Psoas muscle (tissue), 8 donors: ENCODE results near the gene OBSCN. TPM values are rescaled to one million over a fixed set of nuclear protein-coding genes. Genes with fewer than 3 reads are reported as not detected.

ENCODE experiments used
- ATAC-seq, 4 donors: fragments of 200-7000 bp; cut with Tn5 transposase; one replicate each; pipeline ENCODE4 v1.9.1; 2020; ENCODE audit warnings: moderate library complexity in 3 of 4, mild to moderate bottlenecking in 2 of 4
- DNase-seq, 2 donors: peaks; one replicate each; pipeline ENCODE4 v3.0.0-alpha.2; 2020
- H3K27ac ChIP-seq: fragments of 200-600 bp; one replicate; pipeline ENCODE4 v1.8.0; 2022
- H3K27me3 ChIP-seq, 3 donors: fragments of 200-600 bp in 1 of 3; one replicate each; pipeline versions ENCODE4 v1.6.1 to v1.8.0; 2013 to 2022; ENCODE audit warnings: low read length in 2 of 3, mild to moderate bottlenecking in 2 of 3, moderate library complexity in 1 of 3; ENCODE audit not compliant: insufficient read depth in 3 of 3
- H3K36me3 ChIP-seq, 2 donors: fragments of 200-600 bp in 1 of 2; one replicate each; pipeline versions ENCODE4 v1.6.1 to v1.8.0; 2013 to 2022; ENCODE audit warnings: low read depth in 1 of 2, mild to moderate bottlenecking in 1 of 2, moderate library complexity in 1 of 2; ENCODE audit not compliant: insufficient read depth in 1 of 2
- H3K4me1 ChIP-seq: fragments of 200-600 bp; one replicate; pipeline ENCODE4 v1.8.0; 2022
- H3K4me3 ChIP-seq: fragments of 200-600 bp; one replicate; pipeline ENCODE4 v1.8.0; 2022; ENCODE audit warnings: mild to moderate bottlenecking
- H3K9me3 ChIP-seq: fragments of 200-600 bp; one replicate; pipeline ENCODE4 v1.8.0; 2022
- WGBS, 3 donors: extraction: QIAGEN DNeasy Blood & Tissue Kit; methylation state at CpG; one replicate each; pipeline versions ENCODE4 v1.1.6 to v1.1.7; 2013; 5-methylcytosine and 5-hydroxymethylcytosine counted together
- intact Hi-C, 2 donors: fragments of 100-400 bp; cut with DNase I; formaldehyde crosslinking; loops; one replicate each; pipeline versions ENCODE4 v1.11.0 to v1.14.2; 2022
- polyA plus RNA-seq, 3 donors: library from polyadenylated mRNA; stranded (reverse); fragments of 200-250 nt; gene quantifications; one replicate each; pipeline ENCODE4 v1.2.3, GENCODE V29; 2013
- total RNA-seq, 4 donors: library from RNA; stranded (reverse); fragmentation: NEBNext Ultra II Directional in 2 of 4; extraction: Animal tissue kit (Norgen Biotek cat#: 25700) in 2 of 4; gene quantifications; one replicate each; pipeline versions ENCODE4 v1.2.1 to v1.2.4, GENCODE V29; 2021 to 2023
- TF ChIP-seq, protein P1 (sequence below): fragments of 200-600 bp; IDR thresholded peaks from one replicate; pipeline ENCODE4 v1.8.0; 2022; ENCODE audit warnings: antibody characterized with exemption
- donor health status: healthy with polysubstance abuse.
- donor health status: DM: no; HTN: no; CAD: no; lungs with moderate emphysema.
- donor health status: Bipolar disorder and iron deficiency.
- donor health status: healthy.
- donor health status: DM: yes; HTN: yes; CAD: no.
- donor health status: DM: no; HTN: no; CAD: no.
- donor health status: DM: no; HTN: no; CAD: no.
- donor health status: DM: yes; HTN: yes; CAD: no.

Gene OBSCN
- total and polyA plus RNA-seq, 7 donors, result 397 to 1,869 (median 1,061) TPM

DNA sequence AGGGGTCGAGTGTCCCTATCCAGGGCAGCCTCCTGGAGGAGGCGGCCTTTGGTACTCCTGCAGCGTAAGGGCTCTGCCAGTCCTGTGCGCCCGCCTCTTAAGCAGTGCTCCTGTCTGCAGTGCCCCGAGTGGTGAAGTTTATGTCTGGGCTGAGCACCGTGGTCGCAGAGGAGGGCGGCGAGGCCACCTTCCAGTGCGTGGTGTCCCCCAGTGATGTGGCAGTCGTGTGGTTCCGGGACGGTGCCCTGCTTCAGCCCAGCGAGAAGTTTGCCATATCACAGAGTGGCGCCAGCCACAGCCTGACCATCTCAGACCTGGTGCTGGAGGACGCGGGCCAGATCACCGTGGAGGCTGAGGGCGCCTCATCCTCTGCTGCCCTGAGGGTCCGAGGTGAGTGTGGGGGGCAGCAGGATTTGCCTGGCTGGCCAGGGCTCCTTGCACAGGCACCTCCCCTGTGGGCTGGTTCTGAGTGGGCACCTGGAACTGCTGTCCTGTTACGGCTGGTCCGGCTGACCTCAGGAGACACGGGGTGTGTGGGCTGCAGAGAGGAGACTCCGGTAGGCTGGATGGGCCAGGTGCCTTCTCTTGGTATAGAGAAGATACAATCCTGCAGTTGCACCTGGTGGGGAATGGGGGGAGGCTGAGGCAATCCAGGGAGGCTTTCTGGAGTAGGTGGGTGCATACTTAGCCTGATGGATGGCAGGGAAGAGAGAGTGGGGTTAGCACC lies 66.8 kb downstream of the OBSCN start:
- WGBS, 3 donors, result 86 to 91% (median 88%) methylated on average over 25 of the region's 25 CpGs
- Histone ChIP-seq H3K4me1 (peaks cover 37% of the 10 kb centered on the region), H3K36me3 (peaks cover 7 to 94% of the 10 kb centered on the region in 2 donors), H3K27me3 (no peaks in the 10 kb centered on the region), H3K4me3 (peak overlapping the region; percentile 60), H3K9me3 (no peaks in the 10 kb centered on the region), H3K27ac (peak overlapping the region; percentile 50)
- ATAC-seq (no peak), DNase-seq (peak in 1 of 2 donors; percentile 59)
- TF ChIP-seq, protein P1, sequence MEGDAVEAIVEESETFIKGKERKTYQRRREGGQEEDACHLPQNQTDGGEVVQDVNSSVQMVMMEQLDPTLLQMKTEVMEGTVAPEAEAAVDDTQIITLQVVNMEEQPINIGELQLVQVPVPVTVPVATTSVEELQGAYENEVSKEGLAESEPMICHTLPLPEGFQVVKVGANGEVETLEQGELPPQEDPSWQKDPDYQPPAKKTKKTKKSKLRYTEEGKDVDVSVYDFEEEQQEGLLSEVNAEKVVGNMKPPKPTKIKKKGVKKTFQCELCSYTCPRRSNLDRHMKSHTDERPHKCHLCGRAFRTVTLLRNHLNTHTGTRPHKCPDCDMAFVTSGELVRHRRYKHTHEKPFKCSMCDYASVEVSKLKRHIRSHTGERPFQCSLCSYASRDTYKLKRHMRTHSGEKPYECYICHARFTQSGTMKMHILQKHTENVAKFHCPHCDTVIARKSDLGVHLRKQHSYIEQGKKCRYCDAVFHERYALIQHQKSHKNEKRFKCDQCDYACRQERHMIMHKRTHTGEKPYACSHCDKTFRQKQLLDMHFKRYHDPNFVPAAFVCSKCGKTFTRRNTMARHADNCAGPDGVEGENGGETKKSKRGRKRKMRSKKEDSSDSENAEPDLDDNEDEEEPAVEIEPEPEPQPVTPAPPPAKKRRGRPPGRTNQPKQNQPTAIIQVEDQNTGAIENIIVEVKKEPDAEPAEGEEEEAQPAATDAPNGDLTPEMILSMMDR, result no peak
- intact Hi-C loops, result loop anchor here in 1 of 2 donors (5.0 kb wide), 1 partner anchor 62 kb away; no protein-coding TSS in a partner anchor

DNA sequence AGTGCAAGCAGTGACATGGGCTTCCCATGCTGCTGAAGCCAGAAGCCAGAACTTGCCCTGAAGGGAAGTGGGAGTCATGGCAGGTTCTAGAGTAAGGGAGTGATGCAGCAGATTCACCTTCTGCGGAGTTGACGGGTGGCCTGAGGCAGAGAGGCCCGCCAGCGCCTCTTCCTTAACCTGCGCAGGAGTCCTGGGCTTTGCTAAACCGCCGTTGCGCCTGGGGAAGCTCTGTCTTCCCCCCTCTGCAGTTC lies 67.3 kb downstream of the OBSCN start:
- peaks cover 7 to 96% of the 10 kb centered on the region in 2 donors for H3K36me3 ChIP-seq
- H3K27ac ChIP-seq, result peak overlapping the region; percentile 46
- H3K27me3 ChIP-seq, result no peaks in the 10 kb centered on the region
- intact Hi-C loops, result loop anchor here in 1 of 2 donors (5.0 kb wide), 1 partner anchor 63 kb away; no protein-coding TSS in a partner anchor
- 73 to 77% (median 74%) methylated on average over 8 of the region's 8 CpGs for WGBS, 3 donors
- no peaks in the 10 kb centered on the region for H3K9me3 ChIP-seq
- H3K4me1 ChIP-seq, result peaks cover 37% of the 10 kb centered on the region
- ATAC-seq, result no peak
- TF ChIP-seq, protein P1, result no peak
- peak overlapping the region; percentile 60 for H3K4me3 ChIP-seq
- peak in 1 of 2 donors; percentile 57 for DNase-seq

DNA sequence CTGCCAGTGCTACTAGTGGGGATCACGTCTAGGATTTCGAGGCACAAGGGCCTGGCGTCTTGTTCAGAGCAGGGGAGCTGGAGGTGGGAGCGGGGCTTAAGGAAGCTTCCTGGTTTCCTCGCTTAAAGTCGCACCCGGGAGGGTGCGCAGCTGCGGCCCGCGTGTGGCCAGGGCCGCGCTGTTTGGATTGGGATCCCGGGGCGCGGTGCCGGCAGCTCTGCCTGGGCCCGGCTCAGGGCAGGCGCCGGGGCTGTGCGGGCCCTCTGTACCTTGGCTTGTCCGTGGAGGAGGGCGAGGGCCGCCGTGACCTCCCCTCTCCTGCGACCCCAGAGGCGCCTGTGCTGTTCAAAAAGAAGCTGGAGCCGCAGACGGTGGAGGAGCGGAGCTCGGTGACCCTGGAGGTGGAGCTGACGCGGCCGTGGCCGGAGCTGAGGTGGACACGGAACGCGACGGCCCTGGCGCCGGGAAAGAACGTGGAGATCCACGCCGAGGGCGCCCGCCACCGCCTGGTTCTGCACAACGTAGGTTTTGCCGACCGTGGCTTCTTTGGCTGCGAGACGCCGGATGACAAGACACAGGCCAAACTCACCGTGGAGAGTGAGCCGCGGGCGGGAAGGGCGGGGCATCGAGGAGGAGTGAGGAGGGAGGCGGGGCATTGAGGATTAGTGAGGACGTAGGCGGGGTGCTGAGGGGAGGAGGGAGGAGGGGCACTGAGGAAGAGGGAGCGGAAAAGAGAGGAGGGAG lies 67.8 kb downstream of the OBSCN start:
- peak; percentile 33 to 55 (median 37) for ATAC-seq
- Histone ChIP-seq H3K4me3 (peak overlapping the region; percentile 60), H3K36me3 (peaks cover 7 to 96% of the 10 kb centered on the region in 2 donors)

DNA sequence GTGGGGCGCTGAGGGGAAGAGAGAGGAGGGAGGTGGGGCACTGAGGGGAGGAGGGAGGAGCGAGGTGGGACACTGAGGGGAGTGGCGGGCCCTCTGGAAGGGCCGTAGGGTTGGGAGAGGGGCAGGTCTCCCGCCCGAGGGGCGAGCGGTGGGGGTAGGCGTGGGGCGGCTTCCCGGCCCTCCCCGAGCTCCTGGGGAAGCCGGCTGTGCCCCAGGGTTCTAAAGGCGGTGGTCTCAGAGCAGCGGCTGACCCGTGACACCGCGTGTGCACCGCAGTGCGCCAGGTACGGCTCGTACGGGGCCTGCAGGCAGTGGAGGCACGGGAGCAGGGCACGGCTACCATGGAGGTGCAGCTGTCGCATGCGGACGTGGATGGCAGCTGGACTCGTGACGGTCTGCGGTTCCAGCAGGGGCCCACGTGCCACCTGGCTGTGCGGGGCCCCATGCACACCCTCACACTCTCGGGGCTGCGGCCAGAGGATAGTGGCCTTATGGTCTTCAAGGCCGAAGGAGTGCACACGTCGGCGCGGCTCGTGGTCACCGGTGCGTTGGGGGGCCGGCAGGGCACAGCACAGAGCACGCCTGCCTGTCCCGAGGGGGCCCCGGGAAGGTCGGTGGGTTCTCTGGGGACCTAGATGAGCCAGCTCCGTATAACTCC lies 68.5 kb downstream of the OBSCN start:
- 12 to 21% (median 15%) methylated on average over 16 to 49 of the region's 49 CpGs for WGBS, 3 donors
- Histone ChIP-seq H3K4me3 (peak overlapping the region; percentile 60), H3K27me3 (no peaks in the 10 kb centered on the region), H3K9me3 (no peaks in the 10 kb centered on the region), H3K27ac (peak overlapping the region; percentile 56), H3K36me3 (peaks cover 7 to 97% of the 10 kb centered on the region in 2 donors), H3K4me1 (peaks cover 42% of the 10 kb centered on the region)
- intact Hi-C loops, result loop anchor here in 1 of 2 donors (5.0 kb wide), 1 partner anchor 64 kb away; no protein-coding TSS in a partner anchor
- ATAC-seq (peak in 3 of 4 donors; percentile 1 to 5 (median 1)), DNase-seq (peak; percentile 35 to 67)
- TF ChIP-seq, protein P1, result no peak

More for the DNA sequence above, 67.8 kb downstream of the OBSCN start:
- Histone ChIP-seq H3K27ac (peak overlapping the region; percentile 46), H3K4me1 (peaks cover 37% of the 10 kb centered on the region), H3K9me3 (no peaks in the 10 kb centered on the region), H3K27me3 (no peaks in the 10 kb centered on the region)
- peak; percentile 86 to 91 for DNase-seq
- WGBS, 3 donors, result 7 to 14% (median 7%) methylated on average over 50 to 63 of the region's 63 CpGs
- intact Hi-C loops, result loop anchor here in 1 of 2 donors (5.0 kb wide), 1 partner anchor 63 kb away; no protein-coding TSS in a partner anchor
- TF ChIP-seq, protein P1, result no peak
